Measurements from ENCODE around the gene MRPL52. TPM values are rescaled to one million over a fixed set of nuclear protein-coding genes. Genes with fewer than 3 reads are reported as not detected.
"Not testable (repeated sequence)": the region's sequence is repeated elsewhere in the genome, so short reads cannot be mapped to it uniquely, and the experiment has no call there.

Gene MRPL52
- 10 to 100 TPM; 36.2 to 44.6 TPM for total RNA-seq
- 17.3 to 35.7 reads per million in 2 donors for total RNA-seq

GRCh38 chr14:22829661-22830442 is at the start of gene MRPL52:
MRPL52 (plus strand) TSS chr14:22829887; CDS start chr14:22829913, 26 bp downstream.
- DNase-seq: peak; percentile 79 to 83 (median 82)
- peaks cover 6% of the 10 kb centered on the region for H3K27me3 Mint-ChIP-seq
- H3K4me3 Mint-ChIP-seq: peak within 1 kb of the TSS; percentile 91
- peaks cover 21% of the 10 kb centered on the region for H3K4me1 Mint-ChIP-seq
- H3K36me3 Mint-ChIP-seq (ENCODE audit: low read depth): peaks cover 6% of the 10 kb centered on the region
- ATAC-seq: peak; percentile 95
- no peaks in the 10 kb centered on the region for H3K9me3 ChIP-seq (ENCODE audit: control insufficient read depth, low read length, poor library complexity, severe bottlenecking)
- H3K27ac Mint-ChIP-seq: peak within 1 kb of the TSS; percentile 96

- no peak overlapping the region for H3K27ac Mint-ChIP-seq
- no peaks in the 10 kb centered on the region for H3K27me3 Mint-ChIP-seq
- DNase-seq (no peak), ATAC-seq (no peak)
- H3K9me3 ChIP-seq (ENCODE audit: control insufficient read depth, low read length, poor library complexity, severe bottlenecking): no peaks in the 10 kb centered on the region
- H3K36me3 Mint-ChIP-seq (ENCODE audit: low read depth): no peaks in the 10 kb centered on the region
- H3K4me3 Mint-ChIP-seq: no peak overlapping the region
- H3K4me1 Mint-ChIP-seq: peaks cover 4% of the 10 kb centered on the region
These were observed 49.5 kb upstream of the MRPL52 start for GRCh38 chr14:22780105-22780679.

GRCh38 chr14:22780941-22781300 is 48.8 kb upstream of the MRPL52 start:
- Mint-ChIP-seq H3K36me3 (ENCODE audit: low read depth) (no peaks in the 10 kb centered on the region), H3K4me3 (no peak overlapping the region), H3K27ac (peak overlapping the region; percentile 9), H3K27me3 (no peaks in the 10 kb centered on the region), H3K4me1 (peaks cover 4% of the 10 kb centered on the region)
- DNase-seq: no peak
- no peak for ATAC-seq
- no peaks in the 10 kb centered on the region for H3K9me3 ChIP-seq (ENCODE audit: control insufficient read depth, low read length, poor library complexity, severe bottlenecking)

GRCh38 chr14:22781301-22781991 is 48.2 kb upstream of the MRPL52 start:
- H3K36me3 Mint-ChIP-seq (ENCODE audit: low read depth): no peaks in the 10 kb centered on the region
- no peaks in the 10 kb centered on the region for H3K9me3 ChIP-seq (ENCODE audit: control insufficient read depth, low read length, poor library complexity, severe bottlenecking)
- ATAC-seq (no peak), DNase-seq (no peak)
- no peak overlapping the region for H3K4me3 Mint-ChIP-seq
- peaks cover 4% of the 10 kb centered on the region for H3K4me1 Mint-ChIP-seq
- H3K27ac Mint-ChIP-seq: peak overlapping the region; percentile 9
- no peaks in the 10 kb centered on the region for H3K27me3 Mint-ChIP-seq

GRCh38 chr14:22786685-22787084 is 43.0 kb upstream of the MRPL52 start:
- ATAC-seq (no peak), DNase-seq (no peak)
- Mint-ChIP-seq H3K27ac (no peak overlapping the region), H3K4me3 (no peak overlapping the region), H3K36me3 (ENCODE audit: low read depth) (no peaks in the 10 kb centered on the region), H3K4me1 (peaks cover 4% of the 10 kb centered on the region), H3K27me3 (no peaks in the 10 kb centered on the region)
- H3K9me3 ChIP-seq (ENCODE audit: control insufficient read depth, low read length, poor library complexity, severe bottlenecking): no peaks in the 10 kb centered on the region

- Mint-ChIP-seq H3K36me3 (ENCODE audit: low read depth) (peaks cover 2% of the 10 kb centered on the region), H3K27ac (no peak overlapping the region), H3K4me3 (no peak overlapping the region), H3K4me1 (peaks cover 4% of the 10 kb centered on the region), H3K27me3 (peaks cover 15% of the 10 kb centered on the region)
- DNase-seq (no peak), ATAC-seq (no peak)
- H3K9me3 ChIP-seq (ENCODE audit: control insufficient read depth, low read length, poor library complexity, severe bottlenecking): no peaks in the 10 kb centered on the region
These were observed 38.4 kb upstream of the MRPL52 start for GRCh38 chr14:22791301-22791700.

GRCh38 chr14:22792158-22792557 is 37.5 kb upstream of the MRPL52 start:
- ATAC-seq (no peak), DNase-seq (no peak)
- no peak overlapping the region for H3K27ac Mint-ChIP-seq
- H3K9me3 ChIP-seq (ENCODE audit: control insufficient read depth, low read length, poor library complexity, severe bottlenecking): no peaks in the 10 kb centered on the region
- H3K4me3 Mint-ChIP-seq: no peak overlapping the region
- H3K36me3 Mint-ChIP-seq (ENCODE audit: low read depth): peaks cover 2% of the 10 kb centered on the region
- H3K27me3 Mint-ChIP-seq: peaks cover 22% of the 10 kb centered on the region
- H3K4me1 Mint-ChIP-seq: peaks cover 4% of the 10 kb centered on the region

GRCh38 chr14:22793550-22793949 is 36.1 kb upstream of the MRPL52 start:
- not testable (repeated sequence) for ATAC-seq, H3K4me1 Mint-ChIP-seq, H3K27ac Mint-ChIP-seq

GRCh38 chr14:22793976-22794375 is 35.7 kb upstream of the MRPL52 start:
- Mint-ChIP-seq H3K27me3 (peaks cover 40% of the 10 kb centered on the region), H3K4me1 (peaks cover 4% of the 10 kb centered on the region)

More at GRCh38 chr14:22793550-22793949, 36.1 kb upstream of the MRPL52 start:
- H3K4me3 Mint-ChIP-seq; H3K9me3 ChIP-seq (ENCODE audit: control insufficient read depth, low read length, poor library complexity, severe bottlenecking); DNase-seq; H3K36me3 Mint-ChIP-seq (ENCODE audit: low read depth): not testable (repeated sequence)
- peaks cover 36% of the 10 kb centered on the region for H3K27me3 Mint-ChIP-seq

GRCh38 chr14:22794551-22794951 is 35.1 kb upstream of the MRPL52 start:
- peaks cover 4% of the 10 kb centered on the region for H3K4me1 Mint-ChIP-seq
- DNase-seq (no peak), ATAC-seq (peak; percentile 54)

More at GRCh38 chr14:22793976-22794375, 35.7 kb upstream of the MRPL52 start:
- H3K36me3 Mint-ChIP-seq (ENCODE audit: low read depth): peaks cover 3% of the 10 kb centered on the region
- no peak overlapping the region for H3K27ac Mint-ChIP-seq
- ATAC-seq (no peak), DNase-seq (no peak)
- H3K9me3 ChIP-seq (ENCODE audit: control insufficient read depth, low read length, poor library complexity, severe bottlenecking): no peaks in the 10 kb centered on the region
- H3K4me3 Mint-ChIP-seq: no peak overlapping the region

GRCh38 chr14:22796087-22796707 is 33.5 kb upstream of the MRPL52 start:
- peaks cover 2% of the 10 kb centered on the region for H3K4me1 Mint-ChIP-seq
- no peak for DNase-seq
- H3K27me3 Mint-ChIP-seq: peaks cover 58% of the 10 kb centered on the region
- H3K9me3 ChIP-seq (ENCODE audit: control insufficient read depth, low read length, poor library complexity, severe bottlenecking): no peaks in the 10 kb centered on the region
- no peak overlapping the region for H3K27ac Mint-ChIP-seq
- peaks cover 15% of the 10 kb centered on the region for H3K36me3 Mint-ChIP-seq (ENCODE audit: low read depth)
- H3K4me3 Mint-ChIP-seq: no peak overlapping the region
- no peak for ATAC-seq

More at GRCh38 chr14:22794551-22794951, 35.1 kb upstream of the MRPL52 start:
- peaks cover 45% of the 10 kb centered on the region for H3K27me3 Mint-ChIP-seq
- H3K27ac Mint-ChIP-seq: no peak overlapping the region
- H3K36me3 Mint-ChIP-seq (ENCODE audit: low read depth): peaks cover 5% of the 10 kb centered on the region
- H3K4me3 Mint-ChIP-seq: no peak overlapping the region
- H3K9me3 ChIP-seq (ENCODE audit: control insufficient read depth, low read length, poor library complexity, severe bottlenecking): no peaks in the 10 kb centered on the region

- Mint-ChIP-seq H3K36me3 (ENCODE audit: low read depth) (peaks cover 16% of the 10 kb centered on the region), H3K4me1 (no peaks in the 10 kb centered on the region), H3K4me3 (no peak overlapping the region), H3K27ac (no peak overlapping the region), H3K27me3 (peaks cover 69% of the 10 kb centered on the region)
- DNase-seq (no peak), ATAC-seq (no peak)
- no peaks in the 10 kb centered on the region for H3K9me3 ChIP-seq (ENCODE audit: control insufficient read depth, low read length, poor library complexity, severe bottlenecking)
These were observed 32.4 kb upstream of the MRPL52 start for GRCh38 chr14:22797017-22797917.
